Measurements from ENCODE around the gene PIK3AP1.
"Not testable (repeated sequence)": the region's sequence is repeated elsewhere in the genome, so short reads cannot be mapped to it uniquely, and the experiment has no call there.

The PIK3AP1 gene

DNA sequence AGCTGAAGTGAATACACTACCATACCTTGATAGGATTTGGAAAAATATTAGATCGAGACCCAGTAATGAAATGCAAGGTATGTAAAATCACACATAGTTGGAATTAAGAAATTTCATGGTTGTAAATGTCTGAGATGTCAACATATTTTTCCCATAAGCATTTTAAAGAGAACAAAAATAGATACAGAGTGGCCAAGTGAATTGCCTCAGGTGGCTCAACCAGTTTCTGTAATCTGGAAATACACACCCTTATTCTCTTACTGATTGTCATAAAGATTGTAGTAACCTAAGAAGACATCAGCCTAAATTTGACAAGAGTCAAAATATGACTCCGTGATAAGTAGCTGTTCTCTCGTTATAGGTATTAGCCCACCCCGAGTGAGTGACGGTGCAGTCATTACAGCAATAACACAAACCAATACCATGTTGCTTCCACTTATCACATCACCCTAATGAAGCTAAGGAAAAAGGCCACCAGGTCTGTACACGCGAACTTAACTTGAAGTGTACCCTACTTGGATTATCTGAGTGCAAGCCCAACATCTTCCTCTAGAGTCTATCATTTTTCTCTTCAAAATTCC lies 23.4 kb downstream of the PIK3AP1 start:
- no peak for DNase-seq

DNA sequence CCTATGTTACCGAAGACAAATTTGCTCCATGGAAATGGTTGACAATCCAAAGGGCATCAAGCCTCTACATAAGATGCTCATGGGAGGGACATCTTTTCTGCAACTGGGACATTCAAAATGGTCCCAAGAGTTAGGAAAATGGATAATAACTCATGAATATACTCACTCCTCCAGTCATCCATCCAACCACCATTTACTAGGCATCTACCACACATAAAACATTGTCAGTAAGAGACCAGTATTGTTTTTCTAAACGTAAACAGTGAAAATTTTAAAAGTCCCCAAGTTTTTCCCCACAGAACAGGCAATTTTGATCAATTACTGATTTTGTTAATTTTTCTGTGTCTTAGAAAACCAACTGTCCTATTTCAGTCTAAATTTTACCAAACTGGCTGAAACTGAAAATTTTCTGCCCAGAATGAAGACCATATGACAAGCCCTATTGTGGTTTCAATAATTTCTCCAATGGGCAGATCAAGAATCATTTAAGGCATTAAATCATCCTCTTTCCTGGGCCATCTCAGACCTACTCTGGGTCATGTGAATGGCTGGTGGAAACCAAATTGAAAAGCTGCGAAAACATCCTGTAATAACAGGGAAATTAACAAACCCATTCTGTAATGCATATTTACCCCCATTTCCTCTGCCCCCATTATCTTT lies 24.2 kb downstream of the PIK3AP1 start:
- DNase-seq: no peak

DNA sequence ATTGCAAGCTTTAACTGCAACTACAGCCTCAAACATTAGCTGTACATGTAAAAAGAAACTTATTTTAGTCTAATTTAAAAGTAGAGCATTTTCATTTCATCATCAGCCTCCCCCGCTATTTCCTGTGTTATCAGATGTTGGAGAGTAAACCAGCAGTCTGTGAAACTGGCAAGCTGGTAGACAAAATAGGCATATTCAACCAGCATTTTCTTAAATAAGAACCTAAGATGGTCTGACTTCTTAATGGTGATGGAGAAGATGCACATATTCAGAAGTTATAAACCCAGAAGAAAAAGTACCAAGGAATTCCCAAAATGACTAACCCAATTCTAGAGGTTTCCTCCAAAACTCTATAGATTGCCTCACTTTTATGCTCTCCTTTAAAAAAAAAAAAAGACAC lies 24.9 kb downstream of the PIK3AP1 start:
- no peak for DNase-seq

DNA sequence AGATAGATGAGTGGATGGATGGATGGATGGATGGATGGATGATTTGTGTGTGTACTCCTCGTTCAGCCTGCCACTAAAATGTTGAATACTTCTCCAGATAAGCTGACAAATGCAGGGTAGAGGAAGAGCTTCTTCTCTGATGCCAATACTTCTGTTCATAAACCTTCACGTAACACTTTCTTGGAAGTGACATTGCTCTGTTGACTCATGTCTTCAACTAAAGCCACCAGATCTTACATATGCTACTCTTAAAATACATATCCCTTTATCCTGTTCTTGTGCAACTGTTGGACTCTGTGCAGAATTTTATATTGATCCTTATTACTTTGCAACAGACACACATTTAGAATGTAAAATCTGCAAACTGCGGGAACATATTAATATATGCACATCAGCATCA lies 26.9 kb downstream of the PIK3AP1 start:
- DNase-seq: no peak

DNA sequence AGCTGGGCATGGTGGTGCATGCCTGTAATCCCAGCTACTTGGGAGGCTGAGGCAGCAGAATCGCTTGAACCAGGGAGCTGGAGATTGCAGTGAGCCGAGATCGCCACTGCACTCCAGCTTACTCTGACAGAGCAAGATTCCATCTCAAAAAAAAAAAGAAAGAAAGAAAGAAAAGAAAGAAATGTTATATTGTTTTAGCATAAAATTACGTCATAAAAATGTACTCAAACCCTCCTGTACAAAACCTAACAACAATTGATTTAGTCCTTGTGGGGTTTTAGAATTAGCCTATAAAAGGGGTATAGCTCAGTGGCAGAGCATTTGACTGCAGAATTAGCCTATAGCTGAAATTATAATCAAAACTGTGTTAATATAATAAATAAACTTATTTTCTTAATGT lies 27.9 kb downstream of the PIK3AP1 start:
- DNase-seq: no peak

DNA sequence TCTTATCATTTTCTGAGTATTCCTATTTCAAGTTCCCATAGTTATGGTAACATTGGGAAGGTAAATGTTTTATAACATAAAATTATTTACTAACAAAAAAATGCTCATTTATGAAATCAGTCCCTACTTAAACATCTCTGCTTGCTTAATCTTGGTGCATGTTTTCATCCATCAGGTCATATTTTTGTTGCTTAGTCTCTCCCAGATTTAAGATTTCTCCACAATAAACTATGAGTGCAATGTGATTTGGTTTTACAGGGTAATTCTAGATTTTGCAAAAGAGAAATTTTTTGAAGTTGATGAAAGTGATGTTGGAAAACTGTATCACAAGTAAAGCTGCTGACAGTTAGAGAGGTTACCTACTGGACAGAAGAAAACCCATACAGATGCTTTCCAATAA lies 28.6 kb downstream of the PIK3AP1 start:
- DNase-seq: no peak

DNA sequence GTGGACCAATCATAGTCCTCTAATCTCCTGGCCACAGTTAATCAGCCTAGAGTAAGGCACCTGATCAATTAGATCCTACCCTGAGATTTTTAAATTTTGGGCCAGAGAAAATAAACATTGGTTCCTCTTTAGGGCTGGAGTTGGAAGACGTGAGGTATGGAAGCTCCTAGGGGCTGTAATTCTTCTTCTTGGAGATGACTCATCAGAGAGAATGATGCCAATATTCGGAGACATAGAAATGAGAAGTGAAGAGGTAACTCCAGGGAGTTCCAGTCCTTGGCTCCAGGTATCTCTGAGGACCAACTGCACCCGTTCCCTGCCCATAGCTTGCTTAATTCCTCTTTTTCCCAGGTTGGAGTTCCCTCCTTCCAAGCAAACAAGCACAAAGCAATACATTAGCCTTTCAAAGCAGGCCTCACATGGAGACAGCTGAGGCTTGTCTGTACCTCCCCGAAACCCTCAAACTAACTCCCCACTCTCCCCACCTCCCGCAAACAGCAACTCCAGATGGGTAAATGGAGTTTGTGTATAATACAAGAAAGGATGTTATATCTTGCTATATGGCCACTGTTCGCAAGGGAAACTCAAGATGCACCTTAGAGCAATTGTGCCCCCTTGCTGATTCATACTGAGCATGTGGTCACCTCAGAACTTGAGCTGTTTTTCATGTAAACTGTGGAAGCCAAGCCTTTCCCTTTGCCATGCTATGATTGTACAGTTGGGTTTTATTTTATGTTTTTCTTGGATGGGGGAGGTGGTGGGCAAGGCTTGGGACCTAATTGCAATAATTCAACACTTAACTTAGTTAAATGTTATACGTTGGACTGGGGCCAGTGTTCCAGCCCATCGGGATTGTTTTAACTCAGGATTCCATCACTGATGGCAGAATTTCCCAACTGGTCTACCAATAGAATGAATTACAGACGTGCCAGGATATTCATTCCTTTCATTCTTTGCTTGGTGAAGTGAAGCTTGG lies 29.3 kb downstream of the PIK3AP1 start:
- no peak for DNase-seq

DNA sequence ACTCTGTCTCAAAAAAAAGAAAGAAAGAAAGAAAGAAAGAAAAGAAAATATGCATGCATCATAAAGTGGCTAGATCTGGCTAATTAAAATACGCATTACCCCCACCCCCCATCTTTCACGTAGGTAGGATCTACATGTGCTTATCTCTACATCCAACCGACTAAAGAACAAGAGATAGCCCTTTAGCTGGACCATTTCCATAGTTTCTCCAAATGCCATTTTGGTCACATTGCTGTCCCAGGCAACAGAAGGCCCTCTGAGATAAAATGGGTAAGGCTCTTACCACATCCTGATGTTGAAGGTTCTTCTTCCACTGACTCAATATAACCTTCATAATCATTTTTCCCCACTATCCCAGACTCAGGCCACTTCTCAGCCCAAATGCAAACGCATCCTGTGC lies 31.5 kb downstream of the PIK3AP1 start:
- DNase-seq: no peak

DNA sequence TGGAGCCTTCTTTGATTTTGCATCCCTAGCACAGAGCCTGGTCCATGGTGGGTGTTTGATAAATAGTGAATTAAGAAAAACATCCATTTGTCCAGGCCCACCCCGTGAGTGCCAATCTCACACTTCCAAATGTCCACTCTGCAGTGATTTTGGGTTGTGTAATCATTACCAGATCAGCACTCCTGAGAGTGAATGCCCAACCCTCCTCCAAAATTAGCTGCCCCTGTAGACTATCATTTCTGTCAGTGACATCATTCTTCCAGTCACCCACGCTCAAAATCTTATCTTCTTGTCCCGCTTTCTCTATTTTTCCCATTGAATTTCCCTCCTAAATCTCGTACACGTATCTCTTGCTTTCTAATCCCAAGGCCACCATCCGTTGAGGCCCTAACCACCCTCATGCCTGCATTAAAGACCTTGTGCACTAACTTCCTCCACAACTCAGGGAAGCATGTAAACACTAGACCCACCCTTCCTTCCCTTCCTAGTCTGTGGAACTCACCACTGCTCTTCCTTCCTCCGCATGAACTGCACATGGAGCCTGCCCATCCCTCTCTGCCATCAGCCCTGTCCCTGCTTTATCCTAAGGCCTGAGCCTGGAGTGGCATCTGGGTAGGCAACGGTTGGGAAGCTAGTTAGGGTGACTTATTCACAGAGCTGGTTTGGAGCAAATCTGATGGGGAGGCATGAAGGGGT lies 32.8 kb downstream of the PIK3AP1 start:
- no peak for DNase-seq

DNA sequence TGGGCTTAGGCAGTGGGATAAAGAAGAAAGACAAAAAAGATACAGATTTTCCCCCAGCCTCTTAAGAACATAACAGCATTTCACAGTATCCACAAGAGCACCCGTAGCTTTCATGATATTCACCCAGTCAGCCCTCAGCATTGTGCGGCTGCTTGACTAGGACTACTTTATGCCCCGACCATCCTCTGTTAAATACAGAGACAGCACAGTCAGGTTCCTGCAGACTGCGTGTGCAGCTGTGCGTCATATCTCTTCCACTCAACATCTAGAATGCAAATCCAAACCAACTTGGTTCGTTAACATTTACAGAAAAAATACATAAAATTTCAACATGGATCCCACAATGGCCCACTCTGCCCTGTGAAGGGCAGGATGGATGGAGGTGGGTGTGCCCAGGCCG lies 33.8 kb downstream of the PIK3AP1 start:
- DNase-seq: no peak

DNA sequence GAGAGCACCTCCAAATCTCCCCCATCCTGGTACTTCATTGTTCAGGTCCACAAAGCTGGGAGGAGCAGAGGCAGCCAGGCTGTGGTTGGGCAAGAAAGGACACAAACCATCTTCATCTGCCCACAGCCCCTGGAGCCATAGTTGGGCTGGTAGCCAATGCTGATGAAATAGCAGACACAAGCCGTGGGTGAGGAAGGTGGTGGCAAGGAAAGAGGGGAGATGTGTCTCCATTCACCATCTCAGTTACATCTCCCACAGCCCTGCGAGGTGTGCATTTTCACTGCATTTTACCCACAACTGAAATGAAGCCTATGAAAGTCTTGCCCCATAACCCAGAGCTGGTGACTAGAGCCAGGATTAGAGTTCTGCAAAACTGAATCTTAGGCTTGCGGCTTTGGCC lies 35.0 kb downstream of the PIK3AP1 start:
- DNase-seq: no peak

DNA sequence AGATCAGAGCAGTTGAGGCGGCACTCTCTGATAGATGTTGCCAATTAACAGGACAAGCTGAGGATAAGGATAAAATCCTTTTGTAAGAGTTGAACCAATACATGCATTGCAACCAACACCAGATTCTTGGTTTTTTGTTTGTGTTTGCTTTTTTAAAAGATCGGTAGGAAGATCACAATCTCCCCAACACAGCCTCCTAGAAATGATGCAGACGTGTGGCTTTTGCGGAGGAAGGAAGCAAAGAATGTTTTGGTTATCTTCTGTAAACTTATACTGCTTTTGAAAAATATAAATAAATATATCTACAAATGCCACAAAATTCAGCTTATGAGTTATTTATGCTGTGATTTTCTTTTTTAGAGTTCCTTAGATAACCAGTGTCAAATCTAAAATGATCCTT lies 35.5 kb downstream of the PIK3AP1 start:
- DNase-seq: no peak

DNA sequence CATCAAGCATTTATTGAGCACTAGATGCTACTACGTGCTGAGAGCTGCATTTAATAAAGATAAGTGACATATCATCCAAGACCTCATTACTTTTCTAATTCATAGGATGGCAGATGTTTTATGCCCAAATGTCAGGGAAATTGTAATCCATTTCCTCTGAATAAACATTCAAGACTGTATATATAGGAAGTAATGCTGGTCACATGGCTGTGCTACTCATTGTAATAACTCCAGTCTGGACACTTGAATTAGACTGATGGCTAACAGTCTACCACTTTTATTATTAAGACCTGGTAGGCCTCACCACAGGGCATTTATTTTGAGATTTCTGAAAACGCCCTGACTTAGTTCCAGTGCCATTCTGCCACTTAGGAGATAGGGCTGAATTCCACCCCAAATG lies 36.6 kb downstream of the PIK3AP1 start:
- DNase-seq: no peak

DNA sequence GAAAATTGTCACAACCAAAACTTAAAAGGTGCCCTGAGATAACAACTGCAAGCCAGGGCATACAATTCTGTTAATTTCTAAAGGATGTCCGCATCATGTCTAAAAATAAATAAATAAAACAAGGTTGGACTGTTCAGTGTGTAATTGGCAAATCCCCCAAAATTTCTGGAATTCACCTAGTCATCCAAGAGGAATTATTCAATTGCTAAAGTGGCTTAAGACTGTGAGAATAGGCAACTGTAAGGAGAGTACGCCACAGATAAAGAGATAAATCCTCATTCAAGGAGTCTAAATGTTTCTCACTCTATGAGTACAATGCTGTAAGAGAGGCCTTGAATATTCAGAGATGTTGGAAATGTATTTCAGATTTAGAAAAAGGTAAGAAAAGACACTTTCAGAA lies 37.2 kb downstream of the PIK3AP1 start:
- DNase-seq: no peak

DNA sequence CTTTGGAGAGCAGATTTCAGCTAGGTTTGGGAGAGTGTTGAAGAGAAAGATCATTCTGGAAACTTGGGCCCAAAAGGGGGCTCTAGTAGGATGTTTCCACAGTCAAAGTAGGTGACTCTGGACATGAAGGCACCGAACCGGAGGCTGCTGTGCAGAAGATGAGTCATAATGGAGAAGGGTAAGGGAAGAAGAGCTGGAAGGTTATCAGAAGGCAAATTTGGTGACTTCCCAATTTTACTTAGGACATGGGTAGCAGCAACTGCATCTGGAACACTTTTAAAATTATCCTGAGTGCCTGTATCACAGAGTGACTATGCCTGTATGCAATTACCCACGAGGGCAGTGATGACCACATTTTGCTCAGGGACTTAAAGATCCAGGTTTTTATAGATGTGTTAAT lies 38.8 kb downstream of the PIK3AP1 start:
- no peak for DNase-seq

DNA sequence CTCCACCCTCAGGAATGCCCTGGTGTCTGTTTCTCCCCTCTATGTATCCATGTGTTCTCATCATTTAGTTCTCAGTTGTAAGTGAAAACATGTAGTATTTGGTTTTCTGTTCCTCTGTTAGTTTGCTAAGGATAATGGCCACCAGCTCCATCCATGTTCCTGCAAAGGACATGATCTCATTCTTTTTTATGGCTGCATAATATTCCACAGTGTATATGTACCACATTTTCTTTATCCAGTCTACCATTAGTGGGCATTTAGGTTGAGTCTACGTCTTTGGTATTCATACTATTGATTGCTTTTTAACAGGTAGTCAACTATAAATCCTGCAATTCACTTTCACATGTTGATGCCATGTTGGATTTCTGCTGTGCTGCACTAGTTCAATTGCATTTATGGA lies 39.9 kb downstream of the PIK3AP1 start:
- not testable (repeated sequence) for DNase-seq

DNA sequence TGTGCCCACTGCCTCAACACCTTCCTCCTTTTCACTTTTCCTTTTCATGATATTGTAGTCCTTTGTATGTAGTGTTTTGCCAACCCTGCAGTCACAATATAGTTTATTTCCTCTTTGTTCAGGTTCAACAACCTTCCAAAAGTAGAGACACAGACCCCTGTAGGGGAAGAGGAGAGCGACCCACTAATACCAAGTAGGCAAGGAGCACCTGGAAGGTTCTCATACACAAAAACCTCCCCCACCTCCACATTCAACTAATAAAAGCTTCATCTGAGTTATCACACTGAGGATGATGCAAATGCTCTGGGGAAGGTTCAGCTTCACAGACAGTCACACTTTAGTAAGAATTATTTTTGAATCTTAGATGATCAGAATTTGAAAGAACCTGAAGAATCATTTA lies 41.6 kb downstream of the PIK3AP1 start:
- DNase-seq: no peak

DNA sequence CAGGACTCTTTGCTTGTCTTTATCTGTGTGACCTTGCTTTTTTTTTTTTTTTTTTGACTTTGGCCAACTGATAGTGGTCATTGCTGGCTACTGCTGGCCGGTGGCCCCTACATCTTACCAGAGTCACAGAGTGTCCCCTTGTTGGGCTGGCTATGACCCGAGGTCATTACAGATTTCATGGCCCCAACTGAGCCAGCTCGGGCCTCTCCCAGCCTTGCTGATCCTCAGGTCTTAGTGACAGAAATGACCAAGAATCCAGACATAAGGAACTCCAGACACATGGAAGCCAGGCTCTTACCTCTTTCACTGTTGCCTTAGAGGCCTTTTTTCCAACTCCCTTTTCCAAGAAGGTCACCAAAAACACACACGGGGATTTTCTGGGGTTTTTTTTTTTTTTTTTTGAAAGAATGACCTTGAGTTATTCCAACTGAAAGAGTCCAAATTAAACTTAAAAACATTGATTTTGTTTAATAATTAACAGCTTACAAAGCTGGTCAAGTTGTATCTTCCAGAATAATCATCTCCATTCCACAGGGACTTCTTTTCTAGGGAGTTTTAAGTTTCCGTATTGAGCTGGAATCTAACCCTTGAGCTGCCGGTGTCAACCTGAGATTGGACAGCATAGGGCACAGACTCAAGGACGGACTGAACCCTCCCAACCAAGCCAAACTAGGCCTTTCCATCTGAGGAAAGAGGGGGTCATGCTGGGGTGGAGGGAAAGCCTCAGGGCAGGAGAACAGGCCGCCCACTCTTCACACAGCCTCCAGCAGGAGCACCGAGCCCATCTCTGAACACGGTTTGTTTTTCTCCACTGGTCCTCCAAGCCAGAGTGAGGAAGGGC lies 43.8 kb downstream of the PIK3AP1 start:
- no peak for DNase-seq

DNA sequence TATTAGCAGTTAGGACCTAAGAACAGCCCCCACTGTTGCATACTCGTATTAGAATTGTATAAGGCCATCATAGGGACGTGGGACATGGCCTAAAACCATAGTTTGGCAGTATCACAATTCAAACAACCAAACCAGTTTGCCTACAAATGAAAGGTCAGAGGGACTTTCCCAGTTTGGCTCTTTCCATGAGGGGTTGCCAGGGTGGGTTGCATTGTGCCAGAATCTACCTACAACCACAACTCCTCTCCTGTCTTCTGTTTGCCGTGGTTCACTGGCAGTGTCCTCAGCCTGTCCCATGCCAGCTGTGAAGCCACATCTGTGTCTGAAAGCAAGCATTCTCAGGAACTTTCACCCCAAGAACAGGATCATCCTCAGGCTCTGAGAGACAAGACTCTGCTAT lies 44.5 kb downstream of the PIK3AP1 start:
- no peak for DNase-seq

DNA sequence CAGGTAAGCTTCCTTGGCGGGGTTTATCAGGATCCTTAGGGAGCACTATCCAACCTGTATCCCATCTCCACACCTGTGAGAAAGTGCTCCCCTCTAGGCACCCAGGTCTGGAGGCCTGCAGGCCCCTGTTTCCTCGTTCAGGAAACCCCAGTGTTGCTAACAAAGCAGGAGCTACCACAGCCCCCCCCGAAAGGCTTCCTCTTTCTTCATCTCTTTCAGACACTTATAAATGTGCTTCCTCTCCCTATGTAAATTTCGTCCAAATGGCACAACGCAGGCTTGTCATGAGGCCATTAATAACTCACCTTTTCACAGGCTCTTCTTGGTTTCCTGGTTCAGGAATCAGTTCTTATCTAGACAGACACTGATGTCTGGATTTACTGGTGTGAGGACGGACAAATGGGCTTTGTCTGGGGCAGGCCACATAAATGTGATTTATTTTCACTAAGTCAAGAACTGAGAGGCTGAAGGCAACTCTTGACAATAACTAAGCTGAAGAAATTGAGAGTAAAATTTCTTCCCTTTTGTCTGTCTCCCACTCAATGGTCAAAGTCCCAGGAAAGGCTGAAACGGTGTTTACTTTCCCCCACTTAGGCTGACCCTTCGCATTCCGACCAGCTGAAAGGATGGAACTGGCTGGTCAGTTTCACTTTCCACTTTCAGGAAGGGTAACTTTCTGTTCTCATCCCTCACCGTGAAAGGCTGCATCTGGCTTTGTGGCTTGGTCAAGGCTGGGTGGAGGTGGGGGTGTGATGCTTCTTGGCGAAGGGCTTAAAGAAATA lies 46.8 kb downstream of the PIK3AP1 start:
- no peak for DNase-seq

DNA sequence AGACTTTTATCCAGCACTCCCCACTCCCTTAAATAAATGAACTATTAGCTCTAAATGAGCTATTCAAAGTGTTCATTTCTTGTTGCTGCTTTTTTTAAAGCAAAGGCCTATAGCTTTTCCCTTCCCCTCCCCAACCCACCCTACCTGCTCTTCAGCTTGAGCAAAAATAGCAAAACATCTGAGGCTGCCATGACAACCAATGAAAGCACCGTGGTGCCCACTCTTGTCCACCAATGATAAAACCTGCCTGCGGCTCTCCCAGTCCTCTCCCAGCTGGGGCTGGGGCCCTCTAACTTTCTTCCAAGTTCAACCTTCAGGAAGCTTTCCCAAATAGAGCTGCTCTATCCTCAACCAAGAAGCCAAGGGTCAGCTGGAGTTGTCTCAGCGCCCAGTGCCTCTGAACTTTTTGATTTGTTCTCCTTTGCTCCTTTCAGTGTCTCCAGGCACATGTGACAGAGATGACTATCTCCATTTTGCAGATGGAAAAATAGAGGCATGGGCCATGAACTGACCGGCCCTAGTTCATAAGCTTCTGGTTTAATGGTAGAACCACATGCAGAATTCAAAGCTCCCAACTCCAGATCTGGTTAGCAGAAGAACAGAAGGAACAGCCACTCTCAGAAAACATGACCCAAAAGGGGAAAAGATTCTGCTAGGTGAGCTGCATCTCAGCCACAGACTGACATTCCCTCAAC lies 47.7 kb downstream of the PIK3AP1 start:
- no peak for DNase-seq

All from effector CD8-positive, alpha-beta T cell (primary cell).